ENCODE results near the gene OMD.
"Not testable (repeated sequence)": the region's sequence is repeated elsewhere in the genome, so short reads cannot be mapped to it uniquely, and the experiment has no call there.

OMD gene

DNA sequence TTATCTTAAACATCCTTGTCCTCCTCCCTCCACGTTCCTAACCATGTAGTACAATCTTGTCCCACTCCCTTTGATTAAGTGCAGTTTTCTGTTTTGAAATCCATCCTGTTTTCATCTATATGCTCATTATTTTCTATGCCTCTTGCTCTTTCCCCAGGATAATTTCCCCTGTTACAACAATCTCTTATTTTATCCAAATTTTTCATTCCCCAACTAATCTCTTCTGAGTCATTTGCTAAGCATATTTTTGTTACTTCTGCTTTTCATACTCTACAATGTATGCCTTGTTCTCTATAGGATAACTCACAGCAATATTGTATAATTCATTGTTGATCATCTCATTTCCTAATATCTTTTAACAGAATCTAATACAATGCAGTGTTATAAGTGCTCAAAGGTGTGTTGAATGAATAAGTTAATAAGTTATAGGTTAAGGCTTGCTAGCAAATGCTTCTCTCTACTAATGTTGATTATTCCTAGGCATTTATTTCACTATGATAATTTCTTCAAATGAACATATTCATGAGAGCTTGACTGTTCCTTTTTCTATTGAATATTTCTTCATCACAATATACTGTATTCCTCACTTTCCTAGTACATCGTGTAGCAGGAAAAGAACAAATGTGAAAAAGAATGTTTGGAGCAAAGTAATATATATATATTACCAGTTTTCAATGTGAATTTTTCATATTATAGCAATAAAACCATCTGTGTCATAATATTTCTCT is 1.5 kb downstream of the OMD start:
- H3K4me3 ChIP-seq (ENCODE audit: low read depth in 1 of 2, low read length in 2 of 2), result no peak overlapping the region
- no peaks in the 10 kb centered on the region for H3K9me3 ChIP-seq (ENCODE audit: control insufficient read depth in 1 of 2, low read length in 2 of 2)
- H3K4me1 ChIP-seq (ENCODE audit: control insufficient read depth in 1 of 2, insufficient read depth in 2 of 2, low read length in 2 of 2), result no peaks in the 10 kb centered on the region
- H3K27ac ChIP-seq (ENCODE audit: low read depth, low read length), result no peak overlapping the region
- H3K9ac ChIP-seq (ENCODE audit: low read depth in 1 of 2, low read length in 2 of 2), result no peak overlapping the region
- H3K27me3 ChIP-seq (ENCODE audit: control insufficient read depth in 1 of 2, insufficient read depth in 2 of 2, low read length in 2 of 2), result no peaks in the 10 kb centered on the region
- no peaks in the 10 kb centered on the region for H3K36me3 ChIP-seq (ENCODE audit: control insufficient read depth in 1 of 2, insufficient read depth in 2 of 2, low read length in 2 of 2)

GRCh38 chr9:92414566-92414965 is 9.7 kb downstream of the OMD start:
- Histone ChIP-seq H3K9ac (ENCODE audit: low read depth in 1 of 2, low read length in 2 of 2) (no peak overlapping the region), H3K27ac (ENCODE audit: low read depth, low read length) (no peak overlapping the region), H3K36me3 (ENCODE audit: control insufficient read depth in 1 of 2, insufficient read depth in 2 of 2, low read length in 2 of 2) (no peaks in the 10 kb centered on the region)

GRCh38 chr9:92411157-92411556 is 13.1 kb downstream of the OMD start:
- not testable (repeated sequence) for H3K27me3 ChIP-seq (ENCODE audit: control insufficient read depth in 1 of 2, insufficient read depth in 2 of 2, low read length in 2 of 2); H3K9ac ChIP-seq (ENCODE audit: low read depth in 1 of 2, low read length in 2 of 2); H3K4me3 ChIP-seq (ENCODE audit: low read depth in 1 of 2, low read length in 2 of 2); H3K4me1 ChIP-seq (ENCODE audit: control insufficient read depth in 1 of 2, insufficient read depth in 2 of 2, low read length in 2 of 2); H3K27ac ChIP-seq (ENCODE audit: low read depth, low read length); H3K9me3 ChIP-seq (ENCODE audit: control insufficient read depth in 1 of 2, low read length in 2 of 2); H3K36me3 ChIP-seq (ENCODE audit: control insufficient read depth in 1 of 2, insufficient read depth in 2 of 2, low read length in 2 of 2)

More at GRCh38 chr9:92414566-92414965, 9.7 kb downstream of the OMD start:
- no peaks in the 10 kb centered on the region for H3K4me1 ChIP-seq (ENCODE audit: control insufficient read depth in 1 of 2, insufficient read depth in 2 of 2, low read length in 2 of 2)
- H3K27me3 ChIP-seq (ENCODE audit: control insufficient read depth in 1 of 2, insufficient read depth in 2 of 2, low read length in 2 of 2), result no peaks in the 10 kb centered on the region
- H3K4me3 ChIP-seq (ENCODE audit: low read depth in 1 of 2, low read length in 2 of 2), result no peak overlapping the region
- no peaks in the 10 kb centered on the region for H3K9me3 ChIP-seq (ENCODE audit: control insufficient read depth in 1 of 2, low read length in 2 of 2)

GRCh38 chr9:92408747-92409478 is 15.4 kb downstream of the OMD start:
- Histone ChIP-seq H3K27me3 (ENCODE audit: control insufficient read depth in 1 of 2, insufficient read depth in 2 of 2, low read length in 2 of 2) (no peaks in the 10 kb centered on the region), H3K9ac (ENCODE audit: low read depth in 1 of 2, low read length in 2 of 2) (no peak overlapping the region), H3K9me3 (ENCODE audit: control insufficient read depth in 1 of 2, low read length in 2 of 2) (no peaks in the 10 kb centered on the region), H3K4me3 (ENCODE audit: low read depth in 1 of 2, low read length in 2 of 2) (no peak overlapping the region), H3K27ac (ENCODE audit: low read depth, low read length) (no peak overlapping the region), H3K36me3 (ENCODE audit: control insufficient read depth in 1 of 2, insufficient read depth in 2 of 2, low read length in 2 of 2) (no peaks in the 10 kb centered on the region), H3K4me1 (ENCODE audit: control insufficient read depth in 1 of 2, insufficient read depth in 2 of 2, low read length in 2 of 2) (peaks cover 8 to 10% of the 10 kb centered on the region in 2 donors)

GRCh38 chr9:92407818-92408217 is 16.5 kb downstream of the OMD start:
- no peak overlapping the region for H3K4me3 ChIP-seq (ENCODE audit: low read depth in 1 of 2, low read length in 2 of 2)
- no peak overlapping the region for H3K9ac ChIP-seq (ENCODE audit: low read depth in 1 of 2, low read length in 2 of 2)
- no peaks in the 10 kb centered on the region for H3K27me3 ChIP-seq (ENCODE audit: control insufficient read depth in 1 of 2, insufficient read depth in 2 of 2, low read length in 2 of 2)
- H3K4me1 ChIP-seq (ENCODE audit: control insufficient read depth in 1 of 2, insufficient read depth in 2 of 2, low read length in 2 of 2), result peaks cover 8 to 10% of the 10 kb centered on the region in 2 donors
- no peaks in the 10 kb centered on the region for H3K36me3 ChIP-seq (ENCODE audit: control insufficient read depth in 1 of 2, insufficient read depth in 2 of 2, low read length in 2 of 2)
- H3K9me3 ChIP-seq (ENCODE audit: control insufficient read depth in 1 of 2, low read length in 2 of 2), result no peaks in the 10 kb centered on the region
- no peak overlapping the region for H3K27ac ChIP-seq (ENCODE audit: low read depth, low read length)

DNA sequence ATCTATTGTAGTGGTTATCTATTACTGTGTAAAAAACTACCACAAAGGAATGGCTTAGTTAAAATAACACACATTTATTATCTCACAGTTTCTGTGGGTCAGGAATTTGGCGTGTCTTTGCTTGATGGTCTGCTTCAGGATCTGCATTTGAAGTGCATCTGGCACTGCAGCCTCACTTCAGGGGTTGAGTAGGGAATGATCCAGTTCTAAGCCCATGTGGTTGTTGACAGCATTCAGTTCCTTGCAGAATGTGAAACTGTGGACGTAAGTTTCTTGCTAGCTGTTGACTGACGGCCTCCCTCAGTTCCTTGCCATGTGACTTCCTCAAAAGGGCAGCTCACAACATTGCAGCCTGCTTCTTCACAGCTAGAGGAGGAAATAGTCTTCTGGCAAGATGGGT is 17.8 kb downstream of the OMD start:
- H3K4me1 ChIP-seq (ENCODE audit: control insufficient read depth in 1 of 2, insufficient read depth in 2 of 2, low read length in 2 of 2), result peaks cover 8 to 10% of the 10 kb centered on the region in 2 donors
- H3K36me3 ChIP-seq (ENCODE audit: control insufficient read depth in 1 of 2, insufficient read depth in 2 of 2, low read length in 2 of 2), result no peaks in the 10 kb centered on the region
- no peaks in the 10 kb centered on the region for H3K9me3 ChIP-seq (ENCODE audit: control insufficient read depth in 1 of 2, low read length in 2 of 2)
- no peak overlapping the region for H3K27ac ChIP-seq (ENCODE audit: low read depth, low read length)
- no peak overlapping the region for H3K9ac ChIP-seq (ENCODE audit: low read depth in 1 of 2, low read length in 2 of 2)
- H3K27me3 ChIP-seq (ENCODE audit: control insufficient read depth in 1 of 2, insufficient read depth in 2 of 2, low read length in 2 of 2), result no peaks in the 10 kb centered on the region
- H3K4me3 ChIP-seq (ENCODE audit: low read depth in 1 of 2, low read length in 2 of 2), result peak overlapping the region; percentile 45 to 46

DNA sequence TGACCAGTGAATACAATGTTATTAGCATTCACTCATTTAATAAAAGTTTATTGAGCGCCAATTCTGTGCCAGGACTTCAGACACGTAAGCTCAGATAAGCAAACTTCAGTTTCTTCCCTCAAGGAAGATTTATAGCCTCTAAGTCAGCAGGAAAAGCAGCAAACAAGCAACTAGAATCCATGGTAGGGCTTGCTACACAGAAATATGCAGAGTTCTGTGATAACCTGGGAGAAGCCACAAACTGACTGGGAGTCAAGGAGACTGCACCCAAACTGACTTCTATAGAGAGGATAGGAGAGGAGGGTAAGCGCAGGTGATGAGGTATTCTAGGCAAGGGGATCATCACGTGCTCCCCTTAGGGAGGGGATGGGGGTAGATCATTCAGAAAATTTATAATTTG is 18.5 kb downstream of the OMD start:
- Histone ChIP-seq H3K36me3 (ENCODE audit: control insufficient read depth in 1 of 2, insufficient read depth in 2 of 2, low read length in 2 of 2) (no peaks in the 10 kb centered on the region), H3K9me3 (ENCODE audit: control insufficient read depth in 1 of 2, low read length in 2 of 2) (no peaks in the 10 kb centered on the region), H3K9ac (ENCODE audit: low read depth in 1 of 2, low read length in 2 of 2) (no peak overlapping the region), H3K27me3 (ENCODE audit: control insufficient read depth in 1 of 2, insufficient read depth in 2 of 2, low read length in 2 of 2) (no peaks in the 10 kb centered on the region), H3K27ac (ENCODE audit: low read depth, low read length) (no peak overlapping the region), H3K4me1 (ENCODE audit: control insufficient read depth in 1 of 2, insufficient read depth in 2 of 2, low read length in 2 of 2) (peaks cover 8 to 10% of the 10 kb centered on the region in 2 donors), H3K4me3 (ENCODE audit: low read depth in 1 of 2, low read length in 2 of 2) (peak overlapping the region in 1 of 2 donors; percentile 45)

- H3K4me1 ChIP-seq (ENCODE audit: control insufficient read depth in 1 of 2, insufficient read depth in 2 of 2, low read length in 2 of 2), result peaks cover 8 to 10% of the 10 kb centered on the region in 2 donors
- H3K9ac ChIP-seq (ENCODE audit: low read depth in 1 of 2, low read length in 2 of 2), result no peak within 1 kb of the TSS
- H3K36me3 ChIP-seq (ENCODE audit: control insufficient read depth in 1 of 2, insufficient read depth in 2 of 2, low read length in 2 of 2), result no peaks in the 10 kb centered on the region
- no peak within 1 kb of the TSS for H3K27ac ChIP-seq (ENCODE audit: low read depth, low read length)
- no peaks in the 10 kb centered on the region for H3K9me3 ChIP-seq (ENCODE audit: control insufficient read depth in 1 of 2, low read length in 2 of 2)
- H3K27me3 ChIP-seq (ENCODE audit: control insufficient read depth in 1 of 2, insufficient read depth in 2 of 2, low read length in 2 of 2), result no peaks in the 10 kb centered on the region
- H3K4me3 ChIP-seq (ENCODE audit: low read depth in 1 of 2, low read length in 2 of 2), result no peak within 1 kb of the TSS
These were observed 20.0 kb downstream of the OMD start, which contains the start of gene OGN for GRCh38 chr9:92404042-92404836. TSS of gene OGN (minus strand) at chr9:92404578. CDS start at chr9:92403407, 1,171 bp downstream.

- Histone ChIP-seq H3K4me1 (ENCODE audit: control insufficient read depth in 1 of 2, insufficient read depth in 2 of 2, low read length in 2 of 2) (peaks cover 8 to 10% of the 10 kb centered on the region in 2 donors), H3K9ac (ENCODE audit: low read depth in 1 of 2, low read length in 2 of 2) (no peak overlapping the region), H3K4me3 (ENCODE audit: low read depth in 1 of 2, low read length in 2 of 2) (no peak overlapping the region), H3K27me3 (ENCODE audit: control insufficient read depth in 1 of 2, insufficient read depth in 2 of 2, low read length in 2 of 2) (no peaks in the 10 kb centered on the region), H3K27ac (ENCODE audit: low read depth, low read length) (no peak overlapping the region), H3K9me3 (ENCODE audit: control insufficient read depth in 1 of 2, low read length in 2 of 2) (no peaks in the 10 kb centered on the region), H3K36me3 (ENCODE audit: control insufficient read depth in 1 of 2, insufficient read depth in 2 of 2, low read length in 2 of 2) (no peaks in the 10 kb centered on the region)
These were observed 21.2 kb downstream of the OMD start for GRCh38 chr9:92402826-92403745.
